MG63 (cell line): ENCODE data around the gene GPR161. TPM values are rescaled to one million over a fixed set of nuclear protein-coding genes. Genes with fewer than 3 reads are reported as not detected.

Source experiments
- DNase-seq: peaks from one replicate; pipeline ENCODE4 v3.0.0-alpha.2; 2020
- H3K27me3 ChIP-seq: fragments of 250-450 bp; sonication (Bioruptor Pico); 2 replicates; pipeline ENCODE4 v1.5.1; 2020; ENCODE audit warnings: mild to moderate bottlenecking, moderate library complexity
- H3K36me3 ChIP-seq: fragments of 250-450 bp; sonication (Bioruptor Pico); 2 replicates; pipeline ENCODE4 v1.5.1; 2020; ENCODE audit warnings: mild to moderate bottlenecking, moderate library complexity
- H3K4me3 ChIP-seq: fragments of 250-450 bp; sonication (Bioruptor Pico); 2 replicates; pipeline ENCODE4 v1.5.1; 2020; ENCODE audit warnings: mild to moderate bottlenecking, moderate library complexity
- H3K9me3 ChIP-seq: fragments of 250-450 bp; sonication (Bioruptor Pico); 2 replicates; pipeline ENCODE4 v1.5.1; 2020; ENCODE audit warnings: mild to moderate bottlenecking, moderate library complexity
- total RNA-seq: library from RNA; depleted of rRNA; stranded (reverse); fragments of >200 nt; shearing (Covaris generic); gene quantifications from 2 replicates; pipeline ENCODE4 v1.2.3, GENCODE V29; 2014; ENCODE audit warnings: low replicate concordance; rRNA removed

GPR161 gene
- total RNA-seq, 1 experiment from 2014 or later, result 5.2 TPM

DNA sequence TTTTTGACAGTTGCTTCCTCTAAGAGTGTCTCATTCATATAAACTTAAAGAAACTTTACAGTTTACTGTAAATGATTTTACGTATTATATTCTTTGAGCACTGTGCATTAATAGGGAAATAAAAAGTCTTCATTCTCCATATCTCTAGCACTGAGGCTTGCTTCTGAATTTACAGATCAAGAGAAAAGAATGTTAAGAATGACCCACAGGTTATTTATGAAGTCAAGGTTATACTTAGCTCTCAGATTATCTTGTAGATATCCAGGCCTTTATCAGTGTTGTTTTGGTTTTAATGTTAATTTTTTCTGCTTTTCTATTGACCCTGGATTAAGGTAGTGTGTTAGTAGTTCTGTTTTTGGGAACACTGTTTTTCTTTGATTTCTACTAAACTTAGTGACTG lies 91.4 kb downstream of the GPR161 start:
- Histone ChIP-seq H3K4me3 (no peak overlapping the region), H3K27me3 (no peaks in the 10 kb centered on the region), H3K9me3 (no peaks in the 10 kb centered on the region), H3K36me3 (peaks cover 44% of the 10 kb centered on the region)
- no peak for DNase-seq

GRCh38 chr1:168042362-168042761 lies 94.4 kb downstream of the GPR161 start:
- Histone ChIP-seq H3K36me3 (peaks cover 34% of the 10 kb centered on the region), H3K4me3 (no peak overlapping the region), H3K27me3 (no peaks in the 10 kb centered on the region), H3K9me3 (no peaks in the 10 kb centered on the region)
- no peak for DNase-seq

- Histone ChIP-seq H3K4me3 (no peak overlapping the region), H3K27me3 (no peaks in the 10 kb centered on the region)
- DNase-seq, result no peak
These were observed 101.4 kb downstream of the GPR161 start for GRCh38 chr1:168035345-168035744.

GRCh38 chr1:168032029-168032428 lies 104.7 kb downstream of the GPR161 start:
- no peak overlapping the region for H3K4me3 ChIP-seq
- no peak for DNase-seq
- no peaks in the 10 kb centered on the region for H3K27me3 ChIP-seq

More at GRCh38 chr1:168035345-168035744, 101.4 kb downstream of the GPR161 start:
- H3K36me3 ChIP-seq, result no peaks in the 10 kb centered on the region
- no peaks in the 10 kb centered on the region for H3K9me3 ChIP-seq

DNA sequence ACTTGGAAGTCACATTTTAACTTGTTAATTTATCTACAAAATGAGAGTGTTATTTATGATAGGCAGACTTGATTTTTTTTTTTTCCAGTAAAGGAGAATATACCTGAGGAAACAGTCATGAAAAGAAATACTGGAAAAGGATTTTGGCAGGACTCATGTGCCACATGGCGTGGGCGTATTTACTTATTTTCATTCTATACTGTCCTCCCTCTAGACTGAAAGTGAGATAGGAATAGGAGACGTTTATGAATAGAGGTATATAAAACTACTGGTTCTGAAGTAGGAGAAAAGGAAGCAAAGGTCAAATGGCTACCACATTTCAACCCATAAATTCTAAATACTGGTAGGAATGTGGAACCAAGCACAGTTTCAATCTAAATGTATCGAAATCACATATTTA lies 105.1 kb downstream of the GPR161 start:
- Histone ChIP-seq H3K36me3 (peaks cover 6% of the 10 kb centered on the region; the same call in 1 of the 2 replicates), H3K4me3 (no peak overlapping the region), H3K27me3 (no peaks in the 10 kb centered on the region), H3K9me3 (no peaks in the 10 kb centered on the region)
- no peak for DNase-seq

More at GRCh38 chr1:168032029-168032428, 104.7 kb downstream of the GPR161 start:
- no peaks in the 10 kb centered on the region for H3K9me3 ChIP-seq
- peaks cover 6% of the 10 kb centered on the region; the same call in 1 of the 2 replicates for H3K36me3 ChIP-seq

GRCh38 chr1:168031198-168031597 lies 105.5 kb downstream of the GPR161 start:
- no peak overlapping the region for H3K4me3 ChIP-seq
- no peaks in the 10 kb centered on the region for H3K9me3 ChIP-seq
- H3K27me3 ChIP-seq, result no peaks in the 10 kb centered on the region
- H3K36me3 ChIP-seq, result peaks cover 6% of the 10 kb centered on the region; the same call in 1 of the 2 replicates
- no peak for DNase-seq

Other genes with a start within 250 kb of the GPR161 start
- 0.13 TPM in 1 of 2 replicates, not detected in the other for gene ADCY10, start 222.8 kb downstream of the GPR161 start, total RNA-seq
- 70.1 and 99.3 TPM in 2 replicates for gene DCAF6, start 200.2 kb downstream of the GPR161 start, total RNA-seq
- gene MPC2, start 199.9 kb downstream of the GPR161 start, total RNA-seq, result 165 and 172 TPM in 2 replicates
- 50.2 and 86.2 TPM in 2 replicates for gene TIPRL, start 42.0 kb upstream of the GPR161 start, total RNA-seq
- gene SFT2D2, start 89.1 kb upstream of the GPR161 start, total RNA-seq, result 11.1 and 19.0 TPM in 2 replicates
- gene TBX19, start 143.9 kb upstream of the GPR161 start, total RNA-seq, result 1.1 TPM in 1 of 2 replicates, not detected in the other